Ishikawa (cell line): ENCODE measurements around the gene ACYP1.

Source experiments
- RAD21 ChIP-seq: IDR thresholded peaks from 2 replicates; pipeline ENCODE4 v1.6.1; 2012; ENCODE audit warnings: low read depth
- REST ChIP-seq: IDR thresholded peaks from 2 replicates; pipeline ENCODE4 v1.6.1; 2012; ENCODE audit warnings: low read depth, mild to moderate bottlenecking

- TF ChIP-seq REST: no peak
- no peak for TF ChIP-seq RAD21
Measured at GRCh38 chr14:75069811-75070145, 6.0 kb upstream of the ACYP1 start.
